IMR-90 (cell line): ENCODE results near the gene NEK4. TPM values are rescaled to one million over a fixed set of nuclear protein-coding genes. Genes with fewer than 3 reads are reported as not detected.

ENCODE experiments used
- ATAC-seq: fragments of 200-7000 bp; cut with Tn5 transposase; 2 replicates; pipeline ENCODE4 v1.9.1; 2020; ENCODE audit warnings: low read depth, mild to moderate bottlenecking, moderate library complexity
- BruUV-seq: library from RNA; stranded (reverse); fragments of 400-500 nt; replicated peaks from 2 replicates; lab custom pipeline; 2021; lab: Mats Ljungman, UMichigan
- CTCF ChIA-PET: fragments of 300-600 bp; formaldehyde crosslinking; extraction: SDS; loops from one replicate; lab custom pipeline; 2021; ENCODE audit warnings: antibody characterized with exemption; lab: Yijun Ruan, JAX
- POLR2A ChIA-PET: fragments of 300-600 bp; sonication (Branson Sonifier 250); formaldehyde crosslinking; loops from one replicate; lab custom pipeline; 2022; ENCODE audit warnings: antibody characterized with exemption; ENCODE audit not compliant: unreplicated experiment; lab: Charles Lee
- DNase-seq: peaks from one replicate; pipeline ENCODE4 v3.0.0; 2013
- H2AFZ ChIP-seq: replicated peaks from 2 replicates; pipeline ENCODE3; 2013; ENCODE audit warnings: low read length, mild to moderate bottlenecking; ENCODE audit not compliant: poor library complexity
- H2AK5ac ChIP-seq: 2 replicates; pipeline ENCODE4 v1.6.1; 2013; ENCODE audit warnings: low read depth, low read length, inconsistent platforms
- H2AK9ac ChIP-seq: replicated peaks from 2 replicates; pipeline ENCODE3; 2013; ENCODE audit warnings: mild to moderate bottlenecking, low read depth, low read length, moderate library complexity; ENCODE audit not compliant: poor library complexity
- H2BK120ac ChIP-seq: 2 replicates; pipeline ENCODE4 v1.6.1; 2013; ENCODE audit warnings: low read depth, low read length, inconsistent platforms
- H2BK15ac ChIP-seq: 3 replicates; pipeline ENCODE4 v1.6.1; 2013; ENCODE audit warnings: low read depth, low read length, inconsistent platforms
- H2BK20ac ChIP-seq: 2 replicates; pipeline ENCODE4 v1.6.1; 2013; ENCODE audit warnings: low read depth, mild to moderate bottlenecking, inconsistent platforms, low read length, moderate library complexity
- H2BK5ac ChIP-seq: 2 replicates; pipeline ENCODE4 v1.6.1; 2013; ENCODE audit warnings: mild to moderate bottlenecking, low read depth, low read length, inconsistent platforms; ENCODE audit not compliant: poor library complexity, severe bottlenecking
- H3K14ac ChIP-seq: replicated peaks from 2 replicates; pipeline ENCODE4 v1.6.1; 2013; ENCODE audit warnings: low read depth, low read length, inconsistent platforms
- H3K18ac ChIP-seq: 2 replicates; pipeline ENCODE4 v1.6.1; 2013; ENCODE audit warnings: low read depth, low read length, control low read depth
- H3K23ac ChIP-seq: 2 replicates; pipeline ENCODE4 v1.6.1; 2013; ENCODE audit warnings: low read depth, low read length, inconsistent platforms
- H3K27ac ChIP-seq: 2 replicates; pipeline ENCODE4 v1.5.1; 2013; ENCODE audit warnings: mild to moderate bottlenecking, control low read depth, low read length; ENCODE audit not compliant: insufficient read depth
- H3K27me3 ChIP-seq: 2 replicates; pipeline ENCODE4 v1.6.1; 2013; ENCODE audit warnings: low read length; ENCODE audit not compliant: control insufficient read depth, insufficient read depth
- H3K36me3 ChIP-seq: 2 replicates; pipeline ENCODE4 v1.6.1; 2013; ENCODE audit warnings: low read length, mixed read lengths; ENCODE audit not compliant: control insufficient read depth, insufficient read depth
- H3K4ac ChIP-seq: 2 replicates; pipeline ENCODE4 v1.6.1; 2013; ENCODE audit warnings: low read depth, low read length, inconsistent platforms
- H3K4me1 ChIP-seq: 2 replicates; pipeline ENCODE4 v1.6.1; 2013; ENCODE audit warnings: low read length, mixed read lengths; ENCODE audit not compliant: control insufficient read depth, insufficient read depth
- H3K4me2 ChIP-seq: 2 replicates; pipeline ENCODE4 v1.6.1; 2013; ENCODE audit warnings: low read depth, mild to moderate bottlenecking, control low read depth, low read length, moderate library complexity
- H3K4me3 ChIP-seq: 2 replicates; pipeline ENCODE4 v1.5.1; 2013; ENCODE audit warnings: low read depth, mild to moderate bottlenecking, control low read depth, low read length, moderate library complexity; ENCODE audit not compliant: insufficient read depth
- H3K56ac ChIP-seq: 2 replicates; pipeline ENCODE4 v1.6.1; 2013; ENCODE audit warnings: low read length, inconsistent platforms; ENCODE audit not compliant: insufficient read depth; ENCODE audit errors: extremely low read depth
- H3K79me1 ChIP-seq, 2 experiments: 2 replicates each; pipeline ENCODE4 v1.6.1; 2013; ENCODE audit warnings: low read length in 2 of 2, inconsistent platforms in 1 of 2, low read depth in 1 of 2
- H3K9ac ChIP-seq: 2 replicates; pipeline ENCODE4 v1.6.1; 2013; ENCODE audit warnings: low read depth, low read length, control low read depth
- H3K9me1 ChIP-seq: 2 replicates; pipeline ENCODE4 v1.6.1; 2013; ENCODE audit warnings: low read length, inconsistent platforms; ENCODE audit not compliant: insufficient read depth
- H3K9me3 ChIP-seq: 2 replicates; pipeline ENCODE4 v1.6.1; 2013; ENCODE audit warnings: low read length; ENCODE audit not compliant: control insufficient read depth, insufficient read depth
- H4K20me1 ChIP-seq: 2 replicates; pipeline ENCODE4 v1.6.1; 2013; ENCODE audit warnings: low read length, inconsistent platforms; ENCODE audit not compliant: insufficient read depth
- H4K5ac ChIP-seq: 2 replicates; pipeline ENCODE4 v1.6.1; 2013; ENCODE audit warnings: mild to moderate bottlenecking, low read depth, low read length, control low read depth
- H4K8ac ChIP-seq, 2 experiments: 2 replicates each; pipeline ENCODE4 v1.6.1; 2013; ENCODE audit warnings: low read depth in 2 of 2, low read length in 2 of 2, control low read depth in 1 of 2, inconsistent platforms in 1 of 2
- H4K91ac ChIP-seq: 2 replicates; pipeline ENCODE4 v1.6.1; 2013; ENCODE audit warnings: low read depth, low read length, inconsistent platforms; ENCODE audit not compliant: insufficient read depth
- BHLHE40 ChIP-seq: fragments of 150-350 bp; IDR thresholded peaks from 2 replicates; pipeline ENCODE4 v1.6.1; 2016; ENCODE audit warnings: mild to moderate bottlenecking, low read depth, low read length
- CHD1 ChIP-seq: IDR thresholded peaks from 2 replicates; pipeline ENCODE4 v1.6.1; 2012; ENCODE audit warnings: low read depth, low read length, improper control_type of control experiment
- MXI1 ChIP-seq: IDR thresholded peaks from 2 replicates; pipeline ENCODE4 v1.6.1; 2012; ENCODE audit warnings: low read depth, mild to moderate bottlenecking, low read length, moderate library complexity, borderline replicate concordance
- RAD21 ChIP-seq: IDR thresholded peaks from 2 replicates; pipeline ENCODE4 v1.6.1; 2012; ENCODE audit warnings: low read length, improper control_type of control experiment
- RCOR1 ChIP-seq: IDR thresholded peaks from 2 replicates; pipeline ENCODE4 v1.6.1; 2012; ENCODE audit warnings: mild to moderate bottlenecking, low read length, improper control_type of control experiment; ENCODE audit not compliant: insufficient replicate concordance
- RFX5 ChIP-seq: IDR thresholded peaks from 2 replicates; pipeline ENCODE4 v1.8.0; 2012; ENCODE audit warnings: low read depth, mild to moderate bottlenecking, low read length, moderate library complexity
- USF2 ChIP-seq: fragments of 150-350 bp; IDR thresholded peaks from 2 replicates; pipeline ENCODE4 v1.6.1; 2017; ENCODE audit warnings: mild to moderate bottlenecking, antibody characterized with exemption, low read length, low read depth
- WGBS, 2 experiments: methylation state at CpG; one replicate each; pipeline versions ENCODE4 v1.1.5 to v1.1.7; 2013; ENCODE audit warnings: missing lambda C conversion rate in 2 of 2; ENCODE audit not compliant: insufficient read length in 1 of 2; ENCODE audit errors: extremely low coverage in 2 of 2; 5-methylcytosine and 5-hydroxymethylcytosine counted together
- dilution Hi-C: fragments of 300-500 bp; cut with HindIII; formaldehyde crosslinking; loops from one replicate; pipeline ENCODE4 v1.14.3; 2018; ENCODE audit warnings: low sequenced_read_pairs; ENCODE audit not compliant: unreplicated experiment
- in situ Hi-C: fragments of 300-500 bp; cut with MboI; formaldehyde crosslinking; loops from 3 replicates; pipeline ENCODE4 v1.14.3; 2019; ENCODE audit warnings: low sequenced_read_pairs, inconsistent platforms, mixed read lengths
- intact Hi-C: fragments of 100-400 bp; cut with micrococcal nuclease; formaldehyde crosslinking; loops from 2 replicates; pipeline ENCODE4 v1.10.0; 2022
- polyA plus RNA-seq, 3 experiments: library from polyadenylated mRNA; depleted of rRNA; stranded (reverse); fragments of >200 nt; gene quantifications; 2 replicates each; pipeline ENCODE4 v1.2.3, GENCODE V29; 2012; ENCODE audit warnings: low replicate concordance in 1 of 3
- total RNA-seq: library from RNA; depleted of rRNA; stranded (reverse); fragments of >200 nt; gene quantifications from 2 replicates; pipeline ENCODE4 v1.2.3, GENCODE V29; 2012
- TF ChIP-seq, protein P1 (sequence below): conservative IDR thresholded peaks from 2 replicates; pipeline ENCODE4 v1.5.1; 2012; ENCODE audit warnings: mild to moderate bottlenecking, low read depth, low read length, improper control_type of control experiment

Gene NEK4
- total and polyA plus RNA-seq, 2 of the 4 experiments (the other 2 are of a cell fraction), result 10.3 to 24.7 TPM

- H2BK15ac ChIP-seq, result no peak overlapping the region
- ChIA-PET POLR2A (no interaction called here), CTCF (no interaction called here)
- H2BK5ac ChIP-seq, result no peak overlapping the region
- H2BK20ac ChIP-seq, result no peak overlapping the region
- in situ Hi-C loops, result no loop called here
- no peak overlapping the region for H3K4me2 ChIP-seq
- no peak overlapping the region for H3K9ac ChIP-seq
- no peak for DNase-seq
- dilution Hi-C loops, result no loop called here
- H3K27me3 ChIP-seq, result no peaks in the 10 kb centered on the region; the same call in 1 of the 2 replicates
- no peaks in the 10 kb centered on the region for H3K9me3 ChIP-seq
- H4K20me1 ChIP-seq, result no peaks in the 10 kb centered on the region
- H3K23ac ChIP-seq, result no peak overlapping the region
- no CpG with 5 or more reads among the region's 19 CpGs for WGBS, 2 experiments
- no peak overlapping the region for H4K5ac ChIP-seq
- no TSS peak for BruUV-seq
- TF ChIP-seq RAD21, result no peak
- TF ChIP-seq BHLHE40, result no peak
- TF ChIP-seq, protein P1, sequence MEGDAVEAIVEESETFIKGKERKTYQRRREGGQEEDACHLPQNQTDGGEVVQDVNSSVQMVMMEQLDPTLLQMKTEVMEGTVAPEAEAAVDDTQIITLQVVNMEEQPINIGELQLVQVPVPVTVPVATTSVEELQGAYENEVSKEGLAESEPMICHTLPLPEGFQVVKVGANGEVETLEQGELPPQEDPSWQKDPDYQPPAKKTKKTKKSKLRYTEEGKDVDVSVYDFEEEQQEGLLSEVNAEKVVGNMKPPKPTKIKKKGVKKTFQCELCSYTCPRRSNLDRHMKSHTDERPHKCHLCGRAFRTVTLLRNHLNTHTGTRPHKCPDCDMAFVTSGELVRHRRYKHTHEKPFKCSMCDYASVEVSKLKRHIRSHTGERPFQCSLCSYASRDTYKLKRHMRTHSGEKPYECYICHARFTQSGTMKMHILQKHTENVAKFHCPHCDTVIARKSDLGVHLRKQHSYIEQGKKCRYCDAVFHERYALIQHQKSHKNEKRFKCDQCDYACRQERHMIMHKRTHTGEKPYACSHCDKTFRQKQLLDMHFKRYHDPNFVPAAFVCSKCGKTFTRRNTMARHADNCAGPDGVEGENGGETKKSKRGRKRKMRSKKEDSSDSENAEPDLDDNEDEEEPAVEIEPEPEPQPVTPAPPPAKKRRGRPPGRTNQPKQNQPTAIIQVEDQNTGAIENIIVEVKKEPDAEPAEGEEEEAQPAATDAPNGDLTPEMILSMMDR, result no peak
- no peak for TF ChIP-seq MXI1
- TF ChIP-seq USF2, result no peak
- TF ChIP-seq CHD1, result no peak
- no peak for TF ChIP-seq RFX5
- no peak for TF ChIP-seq RCOR1
- intact Hi-C loops, result no loop called here
- H3K56ac ChIP-seq, result no peak overlapping the region
- H3K4me3 ChIP-seq, result no peak overlapping the region
- no peak overlapping the region for H2AFZ ChIP-seq
- H3K36me3 ChIP-seq, result no peaks in the 10 kb centered on the region
- peaks cover 3% of the 10 kb centered on the region; the same call in 1 of the 2 replicates for H3K4me1 ChIP-seq
- no peaks in the 10 kb centered on the region for H3K79me1 ChIP-seq
- no peak overlapping the region for H2BK120ac ChIP-seq
- H3K18ac ChIP-seq, result no peak overlapping the region
- no peak overlapping the region for H4K8ac ChIP-seq
- H4K91ac ChIP-seq, result no peak overlapping the region
- no peak overlapping the region for H3K27ac ChIP-seq
- no peak overlapping the region for H3K4ac ChIP-seq
- no peak for ATAC-seq
- no peak overlapping the region for H2AK9ac ChIP-seq
- no peak overlapping the region for H2AK5ac ChIP-seq
- H3K9me1 ChIP-seq, result no peaks in the 10 kb centered on the region
- no peak overlapping the region for H3K14ac ChIP-seq
These were observed 34.7 kb upstream of the NEK4 start for GRCh38 chr3:52805270-52806039.
